ENCODE data around the gene FRMPD4. TPM values are rescaled to one million over a fixed set of nuclear protein-coding genes. Genes with fewer than 3 reads are reported as not detected.

Gene FRMPD4
- total RNA-seq, 1 experiment from 2014 or later = 0.24 TPM

DNA sequence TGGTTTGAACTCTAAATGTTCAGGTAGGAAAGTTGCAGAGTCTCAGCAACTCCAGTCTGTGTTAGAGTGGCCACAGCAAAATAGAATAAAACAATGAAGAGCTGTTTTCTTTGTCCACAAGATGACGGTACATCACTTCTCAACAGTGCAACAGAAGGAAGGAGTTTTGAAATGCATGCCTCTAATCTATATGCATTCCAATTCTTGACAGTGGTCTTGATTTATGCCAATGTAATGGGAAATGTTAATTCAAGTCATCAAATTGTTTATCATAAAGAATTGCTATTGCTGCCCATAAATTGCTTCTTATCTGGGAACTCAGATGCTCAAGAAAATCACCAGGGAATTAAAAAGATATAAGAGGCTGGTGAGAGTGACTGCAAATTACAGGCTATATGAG, 457.4 kb downstream of the FRMPD4 start:
- no peak overlapping the region for H3K18ac ChIP-seq (ENCODE audit: insufficient read length, low read depth, low read length)
- no peak overlapping the region for H3K4me2 ChIP-seq (ENCODE audit: insufficient read depth, insufficient read length, low read length)
- H2BK120ac ChIP-seq (ENCODE audit: low read depth, low read length, poor library complexity, severe bottlenecking) = no peak overlapping the region
- H3K4ac ChIP-seq (ENCODE audit: low read depth, low read length) = no peak overlapping the region
- Mint-ChIP-seq H3K4me1 (peaks cover 0 to 6% of the 10 kb centered on the region in 2 experiments; a peak in 1 of 4 replicates), H3K27ac (no peak overlapping the region), H3K36me3 (ENCODE audit: insufficient read depth in 1 of 3, low read depth in 3 of 3) (no peaks in the 10 kb centered on the region; a peak in 1 of 7 replicates), H3K27me3 (ENCODE audit: low read depth) (no peaks in the 10 kb centered on the region; the same call in 1 of the 2 replicates), H3K4me3 (no peak overlapping the region), H3K9me3 (peaks cover 41 to 46% of the 10 kb centered on the region in 2 experiments)
- no peak overlapping the region for H3K23ac ChIP-seq (ENCODE audit: insufficient read length, low read depth, low read length)
- H3K9ac ChIP-seq (ENCODE audit: extremely low read depth, insufficient read length, low read length) = no peak overlapping the region
- H2BK5ac ChIP-seq (ENCODE audit: insufficient read length, low read length) = no peak overlapping the region
- peaks cover 2% of the 10 kb centered on the region; the same call in 1 of the 2 replicates for H3K4me1 ChIP-seq (ENCODE audit: insufficient read depth, low read length)
- no peak overlapping the region for H2BK15ac ChIP-seq (ENCODE audit: low read depth, low read length)
- no peaks in the 10 kb centered on the region for H3K23me2 ChIP-seq (ENCODE audit: insufficient read length, low read depth, low read length, poor library complexity, severe bottlenecking)
- H4K20me1 ChIP-seq (ENCODE audit: control insufficient read depth, insufficient read depth, insufficient read length) = no peaks in the 10 kb centered on the region
- no peak for DNase-seq
- no peak overlapping the region for H4K8ac ChIP-seq (replicated peaks; ENCODE audit: insufficient read length, low read depth, low read length)
- H3K79me1 ChIP-seq (ENCODE audit: insufficient read depth, low read depth, low read length, poor library complexity, severe bottlenecking) = no peaks in the 10 kb centered on the region
- H3K27ac ChIP-seq (ENCODE audit: insufficient read length, low read depth, low read length) = no peak overlapping the region
- TF ChIP-seq, protein P1, sequence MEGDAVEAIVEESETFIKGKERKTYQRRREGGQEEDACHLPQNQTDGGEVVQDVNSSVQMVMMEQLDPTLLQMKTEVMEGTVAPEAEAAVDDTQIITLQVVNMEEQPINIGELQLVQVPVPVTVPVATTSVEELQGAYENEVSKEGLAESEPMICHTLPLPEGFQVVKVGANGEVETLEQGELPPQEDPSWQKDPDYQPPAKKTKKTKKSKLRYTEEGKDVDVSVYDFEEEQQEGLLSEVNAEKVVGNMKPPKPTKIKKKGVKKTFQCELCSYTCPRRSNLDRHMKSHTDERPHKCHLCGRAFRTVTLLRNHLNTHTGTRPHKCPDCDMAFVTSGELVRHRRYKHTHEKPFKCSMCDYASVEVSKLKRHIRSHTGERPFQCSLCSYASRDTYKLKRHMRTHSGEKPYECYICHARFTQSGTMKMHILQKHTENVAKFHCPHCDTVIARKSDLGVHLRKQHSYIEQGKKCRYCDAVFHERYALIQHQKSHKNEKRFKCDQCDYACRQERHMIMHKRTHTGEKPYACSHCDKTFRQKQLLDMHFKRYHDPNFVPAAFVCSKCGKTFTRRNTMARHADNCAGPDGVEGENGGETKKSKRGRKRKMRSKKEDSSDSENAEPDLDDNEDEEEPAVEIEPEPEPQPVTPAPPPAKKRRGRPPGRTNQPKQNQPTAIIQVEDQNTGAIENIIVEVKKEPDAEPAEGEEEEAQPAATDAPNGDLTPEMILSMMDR (conservative IDR thresholded peaks at IDR 0.05) = no peak
- no peaks in the 10 kb centered on the region for H3K27me3 ChIP-seq (ENCODE audit: insufficient read depth, low read length)
- no peak overlapping the region for H2BK20ac ChIP-seq (ENCODE audit: low read depth, low read length, poor library complexity, severe bottlenecking)
- H4K91ac ChIP-seq (ENCODE audit: insufficient read length, low read depth, low read length) = no peak overlapping the region
- H3K14ac ChIP-seq (ENCODE audit: insufficient read depth, low read length) = no peak overlapping the region
- no peak overlapping the region for H4K5ac ChIP-seq (ENCODE audit: insufficient read length, low read depth, low read length)
- H3K56ac ChIP-seq (ENCODE audit: insufficient read length, low read depth, low read length) = no peak overlapping the region
- H2BK12ac ChIP-seq (ENCODE audit: insufficient read length, low read depth, low read length) = no peak overlapping the region
- no CpG with 5 or more reads among the region's 1 CpG for WGBS (ENCODE audit: extremely low coverage, insufficient read length, low lambda C conversion rate)
- H2AFZ ChIP-seq (ENCODE audit: low read length) = no peak overlapping the region
- no peak overlapping the region for H3T11ph ChIP-seq (ENCODE audit: low read length)
- no peak overlapping the region for H2AK5ac ChIP-seq (ENCODE audit: insufficient read length, low read length)
- H3K9me3 ChIP-seq (ENCODE audit: control insufficient read depth, low read depth, low read length) = no peaks in the 10 kb centered on the region
- no peaks in the 10 kb centered on the region for H3K79me2 ChIP-seq (ENCODE audit: insufficient read depth, low read length)

All from H9 (cell line).